Common myeloid progenitor, CD34-positive (primary cell): ENCODE results near the gene SLC18B1.

ENCODE experiments used
- CTCF ChIA-PET: fragments of 350-600 bp; sonication (Branson Sonifier 250); formaldehyde crosslinking; loops from one replicate; lab custom pipeline; 2021; ENCODE audit warnings: antibody characterized with exemption; lab: Charles Lee
- POLR2A ChIA-PET: fragments of 350-600 bp; sonication (Branson Sonifier 250); formaldehyde crosslinking; loops from one replicate; lab custom pipeline; 2021; ENCODE audit warnings: antibody characterized with exemption; lab: Charles Lee
- DNase-seq, 3 donors: peaks; one replicate each; pipeline versions ENCODE4 v3.0.0 to v3.0.0-alpha.2; 2013
- H3K27ac ChIP-seq, 2 experiments: 1 replicate in 1 of 2; 2 replicates in 1 of 2; pipeline ENCODE4 v1.7.0; 2013; ENCODE audit warnings: inconsistent platforms in 2 of 2, low read length in 2 of 2, mild to moderate bottlenecking in 2 of 2, low read depth in 1 of 2, moderate library complexity in 1 of 2; ENCODE audit not compliant: severe bottlenecking in 2 of 2, insufficient read depth in 1 of 2, poor library complexity in 1 of 2
- H3K27me3 ChIP-seq, 5 experiments: replicated peaks in 2 of 5; 1 replicate in 3 of 5; 2 replicates in 2 of 5; pipeline versions ENCODE4 v1.6.1 to v1.7.0; 2013; ENCODE audit warnings: low read length in 4 of 5, mild to moderate bottlenecking in 2 of 5, moderate library complexity in 2 of 5, inconsistent platforms in 1 of 5; ENCODE audit not compliant: insufficient read depth in 5 of 5, control insufficient read depth in 4 of 5
- H3K36me3 ChIP-seq, 4 experiments: 1 replicate in 2 of 4; 2 replicates in 2 of 4; pipeline versions ENCODE4 v1.6.1 to v1.7.0; 2013; ENCODE audit warnings: low read length in 3 of 4, control low read depth in 1 of 4, mild to moderate bottlenecking in 1 of 4; ENCODE audit not compliant: control insufficient read depth in 4 of 4, insufficient read depth in 4 of 4
- H3K4me1 ChIP-seq, 4 experiments: 1 replicate in 3 of 4; 2 replicates in 1 of 4; pipeline versions ENCODE4 v1.6.1 to v1.7.1; 2013; ENCODE audit warnings: low read length in 3 of 4, mild to moderate bottlenecking in 3 of 4, control low read depth in 1 of 4, inconsistent platforms in 1 of 4, moderate library complexity in 1 of 4; ENCODE audit not compliant: control insufficient read depth in 4 of 4, insufficient read depth in 4 of 4; ENCODE audit errors: control extremely low read depth in 1 of 4
- H3K4me3 ChIP-seq, 7 experiments: 1 replicate in 4 of 7; 2 replicates in 3 of 7; pipeline versions ENCODE4 v1.5.1 to v1.7.0; 2013; ENCODE audit warnings: mild to moderate bottlenecking in 7 of 7, low read length in 6 of 7, moderate library complexity in 6 of 7, inconsistent platforms in 2 of 7, low read depth in 2 of 7, control low read depth in 1 of 7; ENCODE audit not compliant: insufficient read depth in 4 of 7, control insufficient read depth in 1 of 7; ENCODE audit errors: extremely low read depth in 1 of 7
- H3K9me3 ChIP-seq, 5 experiments: 1 replicate in 4 of 5; 2 replicates in 1 of 5; pipeline versions ENCODE4 v1.6.1 to v1.7.1; 2013; ENCODE audit warnings: low read length in 4 of 5, mild to moderate bottlenecking in 2 of 5, inconsistent platforms in 1 of 5, low read depth in 1 of 5, moderate library complexity in 1 of 5; ENCODE audit not compliant: control insufficient read depth in 4 of 5, insufficient read depth in 2 of 5; ENCODE audit errors: control extremely low read depth in 1 of 5
- WGBS: methylation state at CpG from one replicate; pipeline ENCODE4 v1.1.5; 2013; ENCODE audit not compliant: insufficient coverage; 5-methylcytosine and 5-hydroxymethylcytosine counted together

Gene SLC18B1

GRCh38 chr6:132819405-132820161 is 21.1 kb upstream of the SLC18B1 start:
- ChIA-PET CTCF (no interaction called here), POLR2A (no interaction called here)
- 100% methylated on average over 2 of the region's 4 CpGs for WGBS
- Histone ChIP-seq H3K27me3 (no peaks in the 10 kb centered on the region), H3K9me3 (no peaks in the 10 kb centered on the region), H3K4me3 (no peak overlapping the region), H3K4me1 (peaks cover 17 to 27% (median 20%) of the 10 kb centered on the region in 4 experiments), H3K27ac (no peak overlapping the region), H3K36me3 (peaks cover 8 to 52% (median 30%) of the 10 kb centered on the region in 4 experiments)
- no peak for DNase-seq

DNA sequence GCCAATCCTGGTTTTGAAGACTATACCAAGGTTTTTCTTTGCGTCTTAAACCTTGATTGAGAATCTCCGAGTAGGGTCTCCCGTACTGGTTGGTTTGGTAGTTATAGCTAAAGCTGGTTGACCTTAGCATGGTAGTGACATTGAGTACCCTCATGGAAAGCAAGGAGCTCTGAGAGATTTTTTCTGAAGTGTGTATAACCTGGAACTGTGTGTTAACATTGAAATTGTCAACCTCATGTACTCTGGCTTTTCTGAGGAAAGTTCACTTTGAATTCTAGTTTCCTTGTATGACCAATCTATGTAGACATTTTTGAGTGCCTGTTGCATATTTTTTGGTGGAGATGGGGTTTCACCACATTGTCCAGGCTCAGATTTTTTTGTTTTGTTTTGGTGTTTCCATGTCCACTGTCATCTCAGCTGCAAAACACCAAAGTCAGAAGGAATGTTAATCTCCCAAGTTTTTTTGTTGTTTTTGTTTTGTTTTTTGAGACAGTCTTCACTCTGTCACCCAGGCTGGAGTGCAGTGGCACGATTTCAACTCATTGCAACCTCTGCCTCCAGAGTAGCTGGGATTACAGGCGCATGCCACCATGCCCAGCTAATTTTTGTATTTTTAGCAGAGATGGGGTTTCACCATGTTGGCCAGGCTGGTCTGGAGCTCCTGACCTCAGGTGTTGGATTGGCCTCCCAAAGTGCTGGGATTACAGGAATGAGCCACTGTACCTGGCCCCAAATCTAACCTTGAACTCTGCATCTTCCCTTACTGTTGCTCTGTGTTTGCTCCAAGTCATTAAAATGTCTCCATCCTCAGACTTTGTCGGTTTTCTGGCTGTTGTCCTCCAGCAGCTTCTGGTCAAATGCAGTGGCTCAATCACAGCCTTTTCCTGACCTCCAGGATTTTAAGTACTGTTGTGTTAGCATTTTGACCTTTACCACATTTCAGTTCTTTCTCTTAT is 20.2 kb upstream of the SLC18B1 start:
- CTCF ChIA-PET, result interaction anchor here (0.6 to 1.2 kb wide), 2 partner anchors 9 to 10 kb away, joined by 3 to 5 read pairs; no protein-coding TSS in a partner anchor
- Histone ChIP-seq H3K9me3 (no peaks in the 10 kb centered on the region), H3K36me3 (peaks cover 8 to 52% (median 30%) of the 10 kb centered on the region in 4 experiments), H3K27me3 (no peaks in the 10 kb centered on the region), H3K4me3 (no peak overlapping the region), H3K27ac (no peak overlapping the region), H3K4me1 (peaks cover 17 to 29% (median 18%) of the 10 kb centered on the region in 4 experiments)
- POLR2A ChIA-PET, result interaction anchor here (0.6 kb wide), 1 partner anchor 547 kb away, joined by 3 read pairs; no protein-coding TSS in a partner anchor
- WGBS, result 82% methylated on average over 5 of the region's 6 CpGs
- no peak for DNase-seq

DNA sequence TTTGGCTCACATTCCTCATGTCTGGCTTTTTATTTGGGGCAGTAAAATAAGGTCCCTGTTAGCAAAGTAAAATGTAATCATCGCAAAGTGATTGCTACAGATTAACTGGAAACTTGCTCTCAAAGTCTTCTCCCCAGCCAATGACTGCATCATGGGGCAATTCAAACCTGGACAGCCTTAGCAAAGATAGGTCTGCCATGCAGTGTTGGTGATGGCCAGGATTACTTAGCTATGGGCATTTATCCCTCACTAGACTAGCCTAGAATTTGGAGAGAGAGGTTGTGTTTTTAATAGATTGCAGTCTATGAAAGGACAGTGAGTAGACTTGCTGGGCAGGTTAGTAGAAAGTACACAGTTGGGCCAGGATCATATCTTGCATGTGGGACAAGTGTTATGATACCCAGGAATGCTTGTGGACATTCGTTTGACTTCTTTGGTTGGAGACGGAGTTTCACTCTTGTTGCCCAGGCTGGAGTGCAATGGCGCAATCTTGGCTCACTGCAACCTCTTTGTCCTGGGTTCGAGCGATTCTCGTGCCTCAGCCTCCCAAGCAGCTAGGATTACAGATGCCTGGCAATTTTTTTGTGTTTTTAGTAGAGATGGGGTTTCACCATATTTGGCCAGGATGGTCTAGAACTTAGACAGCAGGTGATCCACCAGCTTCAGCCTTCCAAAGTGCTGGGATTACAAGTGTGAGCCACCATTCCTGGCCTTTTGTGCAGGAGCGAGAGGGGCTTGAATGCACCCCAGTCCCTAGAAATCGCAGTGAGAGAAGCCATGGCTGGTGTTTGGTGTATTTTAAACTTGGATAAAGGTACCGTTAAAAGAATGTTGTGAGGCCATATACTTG is 19.3 kb upstream of the SLC18B1 start:
- no peak overlapping the region for H3K27ac ChIP-seq

GRCh38 chr6:132816660-132817059 is 18.2 kb upstream of the SLC18B1 start:
- WGBS, result 78% methylated on average over 3 of the region's 4 CpGs
- Histone ChIP-seq H3K4me3 (peak overlapping the region in 4 of 7 experiments; percentile 87 to 98 (median 94)), H3K27ac (peak overlapping the region in 1 of 2 experiments; percentile 95), H3K4me1 (peaks cover 17 to 39% (median 28%) of the 10 kb centered on the region in 4 experiments), H3K27me3 (no peaks in the 10 kb centered on the region), H3K9me3 (no peaks in the 10 kb centered on the region), H3K36me3 (peaks cover 8 to 52% (median 30%) of the 10 kb centered on the region in 4 experiments)
- POLR2A ChIA-PET, result interaction anchor here (1.2 kb wide), 1 partner anchor 18 kb away, joined by 3 read pairs; the partner anchor contains the start of gene SLC18B1
- DNase-seq, result peak in 1 of 3 donors; percentile 37
- CTCF ChIA-PET, result interaction anchor here (0.7 to 1.7 kb wide), 6 partner anchors 10 to 537 kb away, joined by 3 to 7 read pairs (median 3); no protein-coding TSS in a partner anchor

More for the DNA sequence above, 19.3 kb upstream of the SLC18B1 start:
- Histone ChIP-seq H3K9me3 (no peaks in the 10 kb centered on the region), H3K4me1 (peaks cover 17 to 30% (median 20%) of the 10 kb centered on the region in 4 experiments), H3K4me3 (no peak overlapping the region), H3K27me3 (no peaks in the 10 kb centered on the region), H3K36me3 (peaks cover 8 to 52% (median 30%) of the 10 kb centered on the region in 4 experiments)
- DNase-seq, result no peak
- WGBS, result 96% methylated on average over 10 of the region's 10 CpGs
- CTCF ChIA-PET, result interaction anchor here (0.6 to 1.6 kb wide), 3 partner anchors 10 to 287 kb away, joined by 3 to 5 read pairs (median 3); no protein-coding TSS in a partner anchor
- POLR2A ChIA-PET, result interaction anchor here (0.6 kb wide), 1 partner anchor 1609 kb away, joined by 4 read pairs; no protein-coding TSS in a partner anchor

- Histone ChIP-seq H3K4me1 (peaks cover 17 to 39% (median 28%) of the 10 kb centered on the region in 4 experiments), H3K4me3 (peak overlapping the region; percentile 59 to 98 (median 90)), H3K9me3 (no peaks in the 10 kb centered on the region), H3K27ac (peak overlapping the region; percentile 87 to 95), H3K27me3 (no peaks in the 10 kb centered on the region), H3K36me3 (peaks cover 8 to 51% (median 30%) of the 10 kb centered on the region in 4 experiments)
- WGBS, result under 1% methylated on average over 21 of the region's 27 CpGs
- DNase-seq, result no peak
- POLR2A ChIA-PET, result interaction anchor here (0.6 to 3.2 kb wide), 6 partner anchors 9 to 1645 kb away, joined by 3 to 17 read pairs (median 4); partner anchors contain the start of gene SLC18B1
- CTCF ChIA-PET, result interaction anchor here (1.2 to 5.1 kb wide), 4 partner anchors 8 to 535 kb away, joined by 3 to 20 read pairs (median 6); no protein-coding TSS in a partner anchor
Observed at GRCh38 chr6:132814716-132815570, 16.5 kb upstream of the SLC18B1 start.
